ENCODE measurements around the gene NIPAL4.

- TF ChIP-seq CTCF (IDR thresholded peaks at IDR 0.05) (no peak), POLR2A (IDR thresholded peaks at IDR 0.05) (no peak)
Observed at GRCh38 chr5:157464519-157465171, 4.6 kb downstream of the NIPAL4 start.

Data from right lobe of liver (tissue), 4 donors.